Measurements from ENCODE around the gene THEMIS2.
"Not testable (repeated sequence)": the region's sequence is repeated elsewhere in the genome, so short reads cannot be mapped to it uniquely, and the experiment has no call there.

THEMIS2 gene

DNA sequence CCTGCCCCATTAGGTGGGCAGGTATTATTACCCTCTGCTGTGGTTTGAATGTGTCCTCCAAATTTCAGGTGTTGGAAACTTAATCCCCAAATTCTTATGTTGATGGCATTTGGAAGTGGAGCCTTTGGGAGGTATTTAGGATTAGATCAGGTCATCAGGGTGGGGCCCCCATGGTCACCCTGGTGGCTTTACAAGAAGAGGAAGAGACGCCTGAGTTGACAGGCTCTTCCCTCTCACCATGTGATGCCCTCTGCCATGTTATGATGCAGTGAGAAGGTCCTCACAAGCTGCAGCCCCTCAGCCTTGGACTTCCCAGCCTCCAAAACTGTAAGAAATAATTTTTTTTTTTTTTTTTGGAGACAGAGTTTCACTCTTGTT, 8.8 kb upstream of the THEMIS2 start:
- no peak for DNase-seq

DNA sequence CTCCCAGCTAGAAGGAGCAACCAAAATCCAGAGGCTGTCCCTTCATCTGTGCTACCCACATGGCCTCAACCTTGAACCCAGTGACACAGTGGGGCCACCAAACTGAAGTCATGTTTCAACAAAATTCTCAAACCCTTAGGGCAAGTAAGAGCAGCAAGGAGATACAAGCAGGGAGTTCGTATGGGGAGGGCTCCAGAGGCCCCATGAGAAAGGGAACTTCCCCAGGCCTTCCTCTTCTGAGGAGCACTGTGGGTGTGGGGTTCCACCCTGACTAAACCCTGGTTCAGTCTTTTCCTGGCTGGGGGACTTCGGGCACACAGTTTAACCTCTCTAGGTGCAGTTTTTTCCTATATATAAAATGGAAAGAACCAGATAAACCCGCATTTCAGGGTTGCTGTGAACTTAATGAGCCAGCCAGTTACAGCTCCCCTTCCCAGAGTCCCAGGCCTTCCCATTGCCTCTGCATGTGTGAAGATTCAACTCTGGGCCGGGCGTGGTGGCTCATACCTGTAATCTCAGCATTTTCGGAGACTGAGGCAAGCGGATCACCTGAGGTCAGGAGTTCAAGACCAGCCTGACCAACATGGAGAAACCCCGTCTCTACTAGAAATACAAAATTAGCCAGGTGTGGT, 8.0 kb upstream of the THEMIS2 start:
- DNase-seq: no peak

DNA sequence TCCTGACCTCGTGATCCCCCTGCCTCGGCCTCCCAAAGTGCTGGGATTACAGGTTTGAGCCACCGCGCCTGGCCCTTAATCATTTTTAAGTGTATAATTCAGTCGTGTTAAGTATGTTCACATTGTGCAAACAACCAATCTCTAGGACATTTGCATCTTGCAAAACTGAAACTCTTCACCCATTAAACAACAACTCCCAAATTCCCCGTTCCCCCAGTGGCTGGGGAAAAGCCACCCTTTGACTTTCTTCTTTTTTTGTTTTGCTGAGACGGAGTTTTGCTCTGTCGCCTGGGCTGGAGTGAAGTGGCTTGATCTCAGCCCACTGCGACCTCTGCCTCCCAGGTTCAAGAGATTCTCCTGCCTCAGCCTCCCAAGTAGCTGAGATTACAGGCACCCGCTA, 6.5 kb upstream of the THEMIS2 start:
- no peak for DNase-seq

DNA sequence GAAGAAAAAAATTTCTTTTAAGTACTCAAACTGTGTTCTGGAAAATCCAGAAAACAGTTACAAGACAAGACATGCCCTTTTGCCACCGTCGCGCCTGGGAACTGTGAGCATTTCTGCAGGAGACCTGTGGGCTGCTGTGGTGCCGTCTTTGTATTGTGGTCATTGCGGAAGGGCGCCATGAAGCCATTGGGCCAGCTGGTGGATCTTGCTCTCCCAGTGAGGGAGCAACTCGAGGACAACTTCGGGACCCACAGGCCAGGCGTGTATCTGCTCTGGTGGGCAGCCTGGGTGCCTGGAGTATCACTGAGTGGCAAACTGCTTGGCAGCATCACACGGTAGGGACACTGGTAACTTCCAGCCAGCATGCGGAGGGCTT, 3.8 kb upstream of the THEMIS2 start:
- no peak for DNase-seq

DNA sequence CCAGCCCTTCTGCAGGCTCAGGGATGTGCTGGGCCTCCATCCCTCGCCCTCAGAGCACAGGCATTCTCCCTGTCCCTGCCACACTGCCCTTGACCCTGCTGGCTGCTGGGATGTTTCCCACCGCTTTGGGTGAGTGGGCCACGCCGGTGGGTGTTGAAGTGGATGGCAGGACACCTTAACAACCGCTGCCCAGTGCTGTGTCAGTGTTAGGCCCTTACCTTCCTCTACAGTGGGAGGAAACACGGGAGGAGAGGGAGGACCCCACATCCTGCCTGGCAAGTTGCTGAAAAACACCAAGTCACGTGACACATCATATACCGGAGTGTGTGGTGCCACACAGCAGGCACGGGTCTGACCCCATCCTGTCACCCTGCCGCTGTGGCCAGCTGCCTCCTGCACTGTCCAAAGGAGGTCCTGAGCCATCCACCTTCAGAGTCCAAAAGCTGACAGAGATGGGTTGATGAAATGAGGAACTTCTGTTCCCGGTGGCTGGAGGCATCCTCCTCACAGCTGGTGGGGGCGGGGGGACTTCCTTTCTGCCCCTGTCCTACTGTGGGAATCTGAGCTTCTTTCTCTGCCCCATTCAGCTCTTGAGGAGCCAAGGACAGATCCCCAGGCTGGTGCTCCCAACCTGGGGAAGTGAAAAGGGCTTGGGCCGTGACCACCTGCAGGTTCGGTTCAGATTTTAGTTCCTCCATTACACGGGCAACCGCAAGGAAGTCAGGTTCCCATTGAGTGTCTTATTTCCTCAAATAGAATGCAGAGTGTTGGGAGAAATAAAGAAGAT, 3.2 kb upstream of the THEMIS2 start:
- peak; percentile 85 for DNase-seq

DNA sequence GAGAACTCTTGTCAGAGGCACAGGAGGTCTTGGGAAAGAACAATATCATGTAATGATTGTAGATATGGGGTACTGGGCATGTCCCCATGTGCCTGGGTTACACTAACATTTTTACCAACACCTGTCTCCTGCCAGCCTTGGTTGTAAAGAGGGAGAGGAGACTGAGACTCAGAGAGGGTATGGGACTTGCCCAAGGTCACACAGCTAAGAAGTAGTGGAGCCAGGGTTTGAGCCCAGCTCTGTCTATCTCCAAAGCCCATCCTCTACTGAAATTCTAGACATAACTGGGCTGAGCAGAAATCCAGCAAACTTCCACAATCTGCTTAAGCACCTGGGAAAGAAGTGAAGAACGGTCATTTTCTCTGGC, 2.6 kb upstream of the THEMIS2 start:
- DNase-seq: no peak

DNA sequence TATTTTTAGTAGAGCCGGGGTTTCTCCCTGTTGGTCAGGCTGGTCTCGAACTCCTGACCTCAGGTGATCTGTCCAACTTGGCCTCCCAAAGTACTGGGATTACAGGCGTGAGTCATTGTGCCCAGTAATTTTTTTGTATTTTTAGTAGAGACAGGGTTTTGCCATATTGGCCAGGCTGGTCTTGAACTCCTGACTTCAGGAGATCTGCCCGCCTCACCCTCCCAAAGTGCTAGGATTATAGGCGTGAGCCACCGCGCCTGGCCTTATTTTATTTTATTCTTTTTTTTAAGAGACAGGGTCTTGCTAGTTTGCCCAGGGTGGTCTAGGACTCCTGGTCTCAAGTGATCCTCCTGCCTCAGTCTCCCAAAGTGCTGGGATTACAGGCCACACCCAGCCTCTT, 1.3 kb upstream of the THEMIS2 start:
- DNase-seq: not testable (repeated sequence)

DNA sequence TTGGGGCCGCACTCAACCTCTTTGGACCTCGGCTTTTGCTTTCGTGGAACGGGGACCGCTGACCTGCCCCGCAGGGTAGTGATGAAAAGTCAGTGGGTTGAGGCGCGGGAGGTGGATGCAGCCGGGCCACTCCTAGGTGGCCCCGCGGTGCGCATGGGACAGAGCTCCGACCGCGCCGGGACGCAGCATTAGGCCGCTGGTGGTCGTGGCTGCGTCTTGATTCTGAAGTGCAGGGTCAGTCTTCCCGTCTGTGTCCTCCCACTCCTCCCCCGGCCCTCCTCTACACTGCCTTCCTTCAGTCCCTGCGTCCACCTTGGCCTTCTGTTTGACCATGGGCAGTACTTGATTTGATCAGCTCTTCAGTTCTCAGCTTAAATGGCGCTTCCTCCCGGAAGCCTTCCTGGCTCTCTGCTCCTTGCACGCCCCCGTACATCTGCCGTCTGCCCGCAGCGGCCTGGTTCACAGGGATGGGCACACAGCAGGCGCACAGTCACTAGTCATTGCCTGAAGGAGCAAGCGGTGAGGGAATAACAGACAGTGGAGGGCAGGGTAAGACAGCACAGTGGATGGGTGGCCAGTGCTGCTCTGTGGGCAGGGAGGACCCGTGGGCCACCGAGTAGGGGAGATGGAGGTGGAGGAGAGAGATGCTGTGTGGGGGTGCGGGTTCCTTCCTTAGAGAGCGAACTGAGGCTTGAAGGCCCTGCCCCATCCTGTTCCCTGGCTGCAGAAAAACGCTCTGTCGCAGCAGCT, 633 bp downstream of the THEMIS2 start:
- peak; percentile 74 for DNase-seq

DNA sequence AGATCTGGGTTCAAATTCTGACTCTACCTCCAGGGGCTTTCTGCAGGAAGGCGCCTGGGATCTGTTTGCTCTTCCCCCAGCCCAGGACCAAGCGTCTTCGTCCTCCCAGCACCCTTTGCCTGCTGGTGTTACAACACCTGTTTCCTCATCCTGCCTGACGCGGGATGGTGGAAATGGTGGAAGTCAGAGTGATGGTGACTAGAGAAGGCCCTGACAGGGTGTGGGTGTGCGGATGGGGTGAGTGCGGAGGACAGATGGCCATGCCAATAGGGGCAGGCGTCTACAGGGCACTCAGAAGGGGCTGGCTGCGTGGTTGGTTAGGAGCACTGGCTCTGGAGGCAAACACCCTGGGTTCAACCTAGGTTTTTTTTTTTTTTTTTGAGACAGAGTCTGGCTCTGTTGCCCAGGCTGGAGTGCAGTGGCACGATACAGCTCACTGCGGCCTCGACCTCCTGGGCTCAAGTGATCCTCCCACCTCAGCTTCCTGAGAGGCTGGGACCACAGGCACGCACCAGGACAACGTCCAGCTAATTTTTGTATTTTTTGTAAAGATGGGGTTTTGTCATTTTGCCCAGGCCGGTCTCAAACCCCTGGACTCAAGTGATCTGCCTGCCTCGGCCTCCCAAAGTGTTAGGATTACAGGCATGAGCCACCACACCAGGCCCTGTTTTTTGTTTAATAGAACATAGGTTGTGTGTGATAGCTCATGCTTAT, 1.5 kb downstream of the THEMIS2 start:
- DNase-seq: no peak

DNA sequence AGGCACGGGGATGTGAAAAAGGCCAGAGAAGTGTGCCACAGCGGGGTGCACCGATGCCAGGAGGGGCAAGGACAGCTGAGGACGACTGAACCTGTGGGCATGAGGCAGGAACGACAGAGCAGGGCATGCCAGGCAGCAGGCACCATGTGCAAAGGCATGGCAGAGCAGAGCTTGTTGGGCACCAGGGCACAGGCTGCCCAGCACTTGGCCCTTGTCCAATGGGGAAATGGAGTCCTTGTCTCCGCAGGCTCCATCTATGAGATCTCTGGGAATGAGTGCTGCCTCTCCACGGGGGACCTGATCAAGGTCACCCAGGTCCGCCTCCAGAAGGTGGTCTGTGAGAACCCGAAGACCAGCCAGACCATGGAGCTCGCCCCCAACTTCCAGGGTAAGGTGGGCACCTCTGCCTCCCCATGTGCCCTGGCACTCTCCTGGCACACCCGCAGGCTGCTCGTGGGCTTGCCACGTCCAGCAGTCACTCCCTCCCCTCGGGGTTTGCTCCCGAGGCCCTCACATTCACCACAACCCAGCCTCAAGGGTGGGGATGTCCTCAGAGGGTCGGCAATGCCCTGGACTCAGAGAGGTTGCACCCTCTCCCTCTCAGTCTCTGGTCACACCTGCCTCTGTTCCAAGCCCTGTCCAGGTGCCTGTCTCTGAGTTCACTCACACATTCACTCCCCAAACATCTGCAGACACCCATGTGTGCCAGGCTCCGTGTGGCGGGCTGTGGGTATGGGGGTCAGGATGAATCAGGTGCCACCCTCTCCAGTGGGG, 4.2 kb downstream of the THEMIS2 start:
- DNase-seq: no peak

DNA sequence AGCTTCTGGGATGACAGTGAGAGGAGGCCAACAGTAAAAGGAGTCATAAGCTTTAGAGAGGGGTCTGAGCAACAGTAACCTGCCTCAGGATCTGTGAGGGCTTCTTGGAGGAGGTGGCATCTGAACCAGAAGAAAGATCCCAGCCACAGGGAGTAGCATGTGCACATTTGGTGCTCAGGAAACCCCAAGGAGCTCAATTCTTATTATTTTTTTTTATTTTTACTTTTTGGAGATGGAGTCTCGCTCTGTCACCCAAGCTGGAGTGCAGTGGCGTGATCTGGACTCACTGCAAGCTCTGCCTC, 4.7 kb downstream of the THEMIS2 start:
- no peak for DNase-seq

DNA sequence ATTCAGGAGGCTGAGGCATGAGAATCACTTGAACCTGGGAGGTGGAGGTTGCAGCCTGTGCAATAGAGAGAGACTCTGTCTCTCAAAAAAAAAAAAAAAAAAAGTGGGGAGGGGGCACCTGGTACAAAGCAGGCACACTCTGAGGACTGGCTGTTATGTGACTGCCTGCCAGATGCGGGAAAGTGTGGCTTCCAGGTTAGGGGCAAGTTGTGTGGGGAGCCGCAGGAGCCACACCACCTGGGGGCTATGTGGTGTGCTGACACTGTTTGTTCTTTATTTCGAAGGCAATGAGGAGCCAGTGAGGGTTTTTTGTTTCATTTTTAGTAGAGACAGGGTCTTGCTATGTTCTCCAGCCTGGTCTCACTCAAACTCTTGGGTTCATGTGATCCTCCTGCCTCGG, 5.7 kb downstream of the THEMIS2 start:
- DNase-seq: no peak

DNA sequence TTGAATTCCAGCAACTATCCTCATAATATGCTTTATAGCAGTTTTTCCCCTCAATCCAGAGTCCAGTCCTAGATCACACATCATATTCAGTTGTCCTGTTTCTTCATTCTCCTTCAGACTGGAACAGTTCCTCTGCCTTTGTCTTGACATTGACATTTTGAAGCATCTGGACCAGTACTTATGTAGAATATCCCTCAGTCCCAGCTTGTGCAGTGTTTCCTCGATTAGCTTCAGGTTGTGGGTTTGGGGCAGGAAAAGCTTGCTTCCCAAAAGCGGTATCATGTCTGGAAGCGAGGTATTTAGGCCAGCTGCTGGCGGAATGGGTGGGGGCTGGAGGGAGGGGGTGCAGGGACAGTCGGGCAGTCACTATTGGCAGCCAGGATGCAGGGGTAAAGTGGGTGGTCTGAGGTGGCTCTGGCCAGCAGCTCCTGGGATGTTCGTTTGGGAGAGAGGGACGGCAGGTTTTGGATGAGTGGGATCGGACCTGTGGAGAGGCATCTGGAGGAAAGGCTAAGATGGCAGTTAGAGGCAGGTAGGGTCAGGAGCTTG, 6.5 kb downstream of the THEMIS2 start:
- no peak for DNase-seq

DNA sequence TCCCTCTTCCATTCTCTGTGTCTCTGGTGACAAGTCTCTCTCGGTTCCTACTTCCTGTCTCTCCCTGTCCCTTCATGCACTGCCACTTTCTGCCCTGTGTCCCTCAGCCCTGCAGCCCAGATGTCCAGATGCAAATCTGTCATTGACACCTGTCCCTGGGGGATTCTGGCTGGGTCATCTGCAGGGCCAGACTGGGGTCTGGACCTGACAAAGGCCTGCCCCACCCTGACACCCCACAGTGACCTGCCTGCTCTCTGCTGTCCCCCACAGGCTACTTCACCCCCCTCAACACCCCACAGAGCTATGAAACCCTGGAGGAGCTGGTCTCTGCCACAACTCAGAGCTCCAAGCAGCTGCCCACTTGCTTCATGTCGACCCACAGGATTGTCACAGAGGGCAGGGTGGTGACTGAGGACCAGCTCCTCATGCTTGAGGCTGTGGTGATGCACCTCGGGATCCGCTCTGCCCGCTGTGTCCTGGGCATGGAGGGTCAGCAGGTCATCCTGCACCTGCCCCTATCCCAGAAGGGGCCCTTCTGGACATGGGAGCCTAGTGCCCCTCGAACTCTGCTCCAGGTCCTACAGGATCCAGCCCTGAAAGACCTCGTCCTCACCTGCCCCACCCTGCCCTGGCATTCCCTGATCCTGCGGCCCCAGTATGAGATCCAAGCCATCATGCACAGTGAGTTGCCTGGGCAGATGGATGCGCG, 7.2 kb downstream of the THEMIS2 start:
- no peak for DNase-seq

DNA sequence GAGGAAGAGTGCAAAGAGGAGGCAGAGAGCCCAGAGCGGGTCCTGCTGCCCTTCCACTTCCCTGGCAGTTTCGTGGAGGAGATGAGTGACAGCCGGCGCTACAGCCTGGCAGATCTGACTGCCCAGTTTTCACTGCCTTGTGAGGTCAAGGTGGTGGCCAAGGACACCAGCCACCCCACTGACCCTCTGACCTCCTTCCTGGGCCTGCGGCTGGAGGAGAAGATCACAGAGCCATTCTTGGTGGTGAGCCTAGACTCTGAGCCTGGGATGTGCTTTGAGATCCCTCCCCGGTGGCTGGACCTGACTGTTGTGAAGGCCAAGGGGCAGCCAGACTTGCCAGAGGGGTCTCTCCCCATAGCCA, 10.2 kb downstream of the THEMIS2 start:
- DNase-seq: no peak

DNA sequence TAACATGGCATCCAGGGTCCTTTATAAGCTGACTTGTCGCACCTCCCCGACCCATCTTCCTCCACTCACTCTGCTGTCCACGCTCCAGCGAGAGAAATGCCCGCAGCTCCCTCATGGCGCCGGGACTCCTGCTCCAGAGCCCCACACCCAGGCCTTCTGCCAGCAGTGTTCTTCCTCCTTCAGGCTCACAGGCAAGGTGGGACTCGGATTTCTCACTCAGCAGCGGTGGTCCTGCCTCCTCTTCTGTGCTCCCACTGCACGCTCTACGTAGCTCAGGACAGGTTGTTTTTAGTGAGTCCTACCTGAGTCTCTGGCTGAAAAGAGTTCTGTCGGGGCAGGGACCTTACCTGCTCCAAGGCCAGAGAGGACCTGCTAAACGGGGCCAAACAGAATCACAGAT, 11.2 kb downstream of the THEMIS2 start:
- no peak for DNase-seq

DNA sequence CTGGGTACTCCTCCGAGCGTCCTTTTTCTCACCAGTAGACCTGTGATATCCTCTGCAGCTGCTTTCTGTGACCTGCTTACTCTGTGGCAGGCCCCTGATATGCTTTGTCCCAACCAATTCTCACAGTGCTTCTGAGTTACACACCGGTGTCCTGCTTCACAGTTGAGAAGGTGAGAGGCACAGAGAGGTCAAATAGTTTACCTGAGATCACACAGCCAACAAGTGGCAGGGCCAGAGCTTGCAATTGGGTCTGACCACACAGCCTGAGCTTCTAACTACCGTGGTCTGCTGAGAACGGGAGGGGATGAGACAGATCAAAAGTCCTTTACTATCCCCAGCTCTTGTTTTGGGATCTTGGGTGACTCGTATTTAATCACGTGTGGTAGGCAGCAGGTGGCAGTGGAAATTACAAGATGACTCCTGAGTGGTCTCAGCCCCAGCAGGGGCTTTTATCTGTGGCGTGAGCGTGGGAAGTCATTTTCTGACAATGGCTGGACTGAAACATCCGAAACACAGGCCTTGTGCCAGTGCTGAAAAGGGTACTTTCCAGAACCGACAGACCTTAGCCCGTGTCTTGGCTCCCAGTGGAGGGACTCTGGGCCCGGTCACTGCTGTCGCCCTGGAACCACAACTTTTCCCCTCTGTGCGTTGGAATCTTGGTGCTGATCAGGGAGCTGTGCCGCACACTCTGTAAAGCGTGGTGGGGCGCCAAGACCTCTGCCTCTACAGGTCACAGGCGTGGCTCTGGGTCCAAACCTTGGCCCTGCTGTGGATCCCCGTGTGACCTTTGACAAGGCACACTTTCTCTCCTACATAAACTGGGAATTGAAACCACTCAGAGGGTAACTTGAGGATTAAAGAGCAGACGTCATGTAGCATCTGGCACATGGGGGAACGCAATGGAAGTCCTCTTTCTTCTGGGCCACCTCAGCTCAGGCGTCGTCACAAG, 11.9 kb downstream of the THEMIS2 start:
- DNase-seq: no peak

DNA sequence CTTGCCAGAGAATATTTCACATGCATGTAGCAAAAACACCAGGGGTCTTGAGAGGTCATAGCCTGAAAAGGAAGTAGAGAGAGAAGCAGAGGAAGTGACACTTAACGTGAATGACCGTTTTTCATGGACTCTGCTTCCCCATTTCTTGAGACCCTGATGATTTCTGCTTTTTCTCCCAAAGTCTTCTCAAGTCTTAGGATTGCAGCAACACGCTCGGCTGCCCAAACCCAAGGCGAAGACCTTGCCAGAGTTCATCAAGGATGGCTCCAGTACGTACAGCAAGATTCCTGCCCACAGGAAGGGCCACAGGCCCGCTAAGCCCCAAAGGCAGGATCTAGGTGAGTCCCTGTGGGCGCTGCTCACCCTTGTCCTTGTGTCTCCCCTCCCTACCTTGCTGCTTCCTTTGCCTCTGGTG, 12.8 kb downstream of the THEMIS2 start:
- DNase-seq: no peak

DNA sequence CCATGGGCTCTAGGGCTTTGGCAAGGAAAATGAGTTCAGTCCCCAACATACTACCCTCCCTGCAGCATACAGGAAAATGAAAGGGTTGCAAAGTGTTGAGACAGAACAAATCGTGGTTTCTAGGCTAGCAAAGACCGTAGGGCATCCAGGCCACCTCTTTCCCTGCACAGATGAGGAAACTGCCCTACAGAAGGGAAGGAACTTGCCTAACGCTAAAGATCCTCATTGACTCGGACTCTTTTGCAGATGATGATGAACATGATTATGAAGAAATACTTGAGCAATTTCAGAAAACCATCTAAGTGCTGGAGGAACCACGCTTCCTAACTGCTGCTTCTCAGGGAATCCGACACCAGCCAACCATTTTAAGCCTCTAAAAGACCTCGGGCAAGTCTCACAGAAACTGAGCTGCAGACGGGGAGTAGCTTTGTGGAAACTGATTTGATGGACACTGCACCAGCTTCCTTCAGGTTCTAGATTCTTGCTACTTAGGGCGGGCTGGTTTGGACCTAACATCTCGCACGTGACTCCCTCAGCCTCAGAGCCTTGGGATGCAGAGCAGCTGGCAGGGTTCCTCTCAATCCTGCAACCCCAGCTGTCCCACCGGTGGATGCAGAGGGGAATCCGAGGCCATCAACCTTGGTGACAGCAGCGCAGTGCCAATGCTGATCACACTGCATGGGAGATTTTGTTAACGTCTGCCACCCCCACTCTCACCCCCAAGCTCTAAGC, 13.4 kb downstream of the THEMIS2 start:
- no peak for DNase-seq

DNA sequence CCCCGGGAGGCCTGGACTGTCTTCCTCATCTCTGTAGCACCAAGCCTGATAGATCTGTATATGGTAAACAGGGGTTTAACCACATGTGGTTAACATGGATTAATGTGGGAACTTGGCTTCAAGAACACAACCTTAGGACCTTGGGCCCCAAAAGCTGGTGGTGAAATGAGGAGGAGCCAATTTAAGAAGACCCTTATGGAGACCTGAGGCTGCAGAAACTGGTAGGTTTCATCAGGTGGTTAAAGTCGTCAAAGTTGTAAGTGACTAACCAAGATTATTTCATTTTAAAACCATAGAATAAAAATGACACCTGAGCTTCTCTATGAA, 14.0 kb downstream of the THEMIS2 start:
- DNase-seq: no peak
